Effector memory CD8-positive, alpha-beta T cell (primary cell): ENCODE measurements around the gene ATP2A1.
"Not testable (repeated sequence)": the region's sequence is repeated elsewhere in the genome, so short reads cannot be mapped to it uniquely, and the experiment has no call there.

ENCODE experiments used
- ATAC-seq: fragments of 150-1000 bp; cut with Tn5 transposase; replicated peaks from 2 replicates; pipeline ENCODE4 v1.10.0; 2021; ENCODE audit warnings: mild to moderate bottlenecking, moderate library complexity
- DNase-seq, 3 experiments: peaks; one replicate each; pipeline ENCODE4 v3.0.0; 2021
- H3K27ac Mint-ChIP-seq, 2 donors: one replicate each; pipeline ENCODE4 v1.8.0; 2022; ENCODE audit warnings: mild to moderate bottlenecking in 2 of 2, mixed read lengths in 2 of 2, moderate library complexity in 2 of 2
- H3K27me3 Mint-ChIP-seq, 2 donors: one replicate each; pipeline ENCODE4 v1.8.0; 2022; ENCODE audit warnings: mixed read lengths in 2 of 2
- H3K36me3 Mint-ChIP-seq: one replicate; pipeline ENCODE4 v1.8.0; 2022; ENCODE audit warnings: mild to moderate bottlenecking, moderate library complexity, mixed read lengths; ENCODE audit not compliant: insufficient read depth
- H3K4me1 Mint-ChIP-seq, 2 donors: one replicate each; pipeline ENCODE4 v1.8.0; 2022; ENCODE audit warnings: low read depth in 2 of 2, mixed read lengths in 2 of 2
- H3K4me3 Mint-ChIP-seq, 2 donors: one replicate each; pipeline ENCODE4 v1.8.0; 2022; ENCODE audit warnings: mild to moderate bottlenecking in 2 of 2, mixed read lengths in 2 of 2, moderate library complexity in 2 of 2
- H3K9me3 Mint-ChIP-seq, 2 donors: one replicate each; pipeline ENCODE4 v1.8.0; 2022; ENCODE audit warnings: mixed read lengths in 2 of 2

ATP2A1 gene

GRCh38 chr16:28913946-28914724 lies 35.8 kb downstream of the ATP2A1 start:
- Mint-ChIP-seq H3K27me3 (no peaks in the 10 kb centered on the region), H3K36me3 (peaks cover 82% of the 10 kb centered on the region), H3K9me3 (no peaks in the 10 kb centered on the region), H3K27ac (peak overlapping the region; percentile 53 to 56), H3K4me1 (no peaks in the 10 kb centered on the region), H3K4me3 (no peak overlapping the region)
- no peak for ATAC-seq
- DNase-seq: no peak

- Mint-ChIP-seq H3K4me1 (no peaks in the 10 kb centered on the region), H3K9me3 (no peaks in the 10 kb centered on the region), H3K36me3 (peaks cover 73% of the 10 kb centered on the region), H3K4me3 (no peak overlapping the region), H3K27ac (peak overlapping the region in 1 of 2 donors; percentile 53), H3K27me3 (no peaks in the 10 kb centered on the region)
- no peak for ATAC-seq
- DNase-seq: no peak
Observed at GRCh38 chr16:28915181-28915580, 36.9 kb downstream of the ATP2A1 start.

- ATAC-seq: no peak
- no peak overlapping the region for H3K27ac Mint-ChIP-seq
- no peaks in the 10 kb centered on the region for H3K27me3 Mint-ChIP-seq
- H3K4me3 Mint-ChIP-seq: no peak overlapping the region
- no peaks in the 10 kb centered on the region for H3K9me3 Mint-ChIP-seq
- DNase-seq: no peak
- peaks cover 71% of the 10 kb centered on the region for H3K36me3 Mint-ChIP-seq
- no peaks in the 10 kb centered on the region for H3K4me1 Mint-ChIP-seq
Observed at GRCh38 chr16:28917095-28917494, 38.8 kb downstream of the ATP2A1 start.

GRCh38 chr16:28918698-28919097 lies 40.4 kb downstream of the ATP2A1 start:
- Mint-ChIP-seq H3K4me1 (peaks cover 3 to 4% of the 10 kb centered on the region in 2 donors), H3K36me3 (peaks cover 62% of the 10 kb centered on the region), H3K9me3 (no peaks in the 10 kb centered on the region), H3K27me3 (no peaks in the 10 kb centered on the region), H3K27ac (no peak overlapping the region), H3K4me3 (no peak overlapping the region)
- no peak for DNase-seq
- ATAC-seq: no peak

GRCh38 chr16:28923231-28923587 lies 44.9 kb downstream of the ATP2A1 start:
- Mint-ChIP-seq H3K4me1 (peaks cover 14 to 21% of the 10 kb centered on the region in 2 donors), H3K36me3 (peaks cover 37% of the 10 kb centered on the region), H3K27ac (peak overlapping the region; percentile 61 to 95), H3K9me3 (no peaks in the 10 kb centered on the region), H3K27me3 (no peaks in the 10 kb centered on the region), H3K4me3 (peak overlapping the region; percentile 89 to 92)
- ATAC-seq (no peak), DNase-seq (no peak)

- Mint-ChIP-seq H3K36me3 (peaks cover 34% of the 10 kb centered on the region), H3K4me1 (peaks cover 14 to 21% of the 10 kb centered on the region in 2 donors), H3K9me3 (no peaks in the 10 kb centered on the region), H3K27me3 (no peaks in the 10 kb centered on the region), H3K27ac (peak overlapping the region; percentile 95 to 96), H3K4me3 (peak overlapping the region; percentile 89 to 92)
- DNase-seq (no peak), ATAC-seq (no peak)
Observed at GRCh38 chr16:28923652-28924398, 45.5 kb downstream of the ATP2A1 start.

GRCh38 chr16:28924399-28924761 lies 46.1 kb downstream of the ATP2A1 start:
- no peaks in the 10 kb centered on the region for H3K9me3 Mint-ChIP-seq
- peaks cover 34% of the 10 kb centered on the region for H3K36me3 Mint-ChIP-seq
- no peaks in the 10 kb centered on the region for H3K27me3 Mint-ChIP-seq
- ATAC-seq (no peak), DNase-seq (peak in 1 of 3 experiments; percentile 2)
- peaks cover 14 to 21% of the 10 kb centered on the region in 2 donors for H3K4me1 Mint-ChIP-seq
- peak overlapping the region; percentile 89 to 92 for H3K4me3 Mint-ChIP-seq
- H3K27ac Mint-ChIP-seq: peak overlapping the region; percentile 95 to 96

- DNase-seq (peak; percentile 97 to 99 (median 98)), ATAC-seq (peak; percentile 80)
- Mint-ChIP-seq H3K27me3 (no peaks in the 10 kb centered on the region), H3K27ac (peak within 1 kb of the TSS; percentile 95 to 96), H3K4me1 (peaks cover 14 to 21% of the 10 kb centered on the region in 2 donors), H3K36me3 (peaks cover 34% of the 10 kb centered on the region), H3K9me3 (no peaks in the 10 kb centered on the region), H3K4me3 (peak within 1 kb of the TSS; percentile 89 to 92)
Observed at GRCh38 chr16:28924762-28925385, 46.6 kb downstream of the ATP2A1 start, which contains the start of gene RABEP2. RABEP2 (minus strand) TSS chr16:28925238; CDS start chr16:28925163, 75 bp downstream.

GRCh38 chr16:28925386-28926228 lies 47.3 kb downstream of the ATP2A1 start:
- Mint-ChIP-seq H3K4me1 (peaks cover 16 to 23% of the 10 kb centered on the region in 2 donors), H3K4me3 (peak overlapping the region; percentile 89 to 92), H3K36me3 (peaks cover 31% of the 10 kb centered on the region), H3K27ac (peak overlapping the region; percentile 95 to 96), H3K27me3 (no peaks in the 10 kb centered on the region), H3K9me3 (no peaks in the 10 kb centered on the region)
- ATAC-seq: peak; percentile 73
- DNase-seq: peak; percentile 73 to 82 (median 76)

GRCh38 chr16:28926284-28926683 lies 48.0 kb downstream of the ATP2A1 start:
- not testable (repeated sequence) for DNase-seq, ATAC-seq, H3K27me3 Mint-ChIP-seq, H3K9me3 Mint-ChIP-seq
- peaks cover 28% of the 10 kb centered on the region for H3K36me3 Mint-ChIP-seq
- peak overlapping the region; percentile 95 to 96 for H3K27ac Mint-ChIP-seq
- peak overlapping the region; percentile 89 to 92 for H3K4me3 Mint-ChIP-seq
- peaks cover 22 to 28% of the 10 kb centered on the region in 2 donors for H3K4me1 Mint-ChIP-seq

GRCh38 chr16:28927815-28928214 lies 49.5 kb downstream of the ATP2A1 start:
- H3K36me3 Mint-ChIP-seq: peaks cover 20% of the 10 kb centered on the region
- H3K27ac Mint-ChIP-seq: peak overlapping the region in 1 of 2 donors; percentile 33
- ATAC-seq (no peak), DNase-seq (no peak)
- H3K27me3 Mint-ChIP-seq: no peaks in the 10 kb centered on the region
- peaks cover 22 to 28% of the 10 kb centered on the region in 2 donors for H3K4me1 Mint-ChIP-seq
- H3K4me3 Mint-ChIP-seq: no peak overlapping the region
- H3K9me3 Mint-ChIP-seq: no peaks in the 10 kb centered on the region

- Mint-ChIP-seq H3K27me3 (no peaks in the 10 kb centered on the region), H3K9me3 (no peaks in the 10 kb centered on the region), H3K27ac (peak overlapping the region; percentile 86 to 94), H3K4me1 (peaks cover 14 to 16% of the 10 kb centered on the region in 2 donors), H3K4me3 (no peak overlapping the region), H3K36me3 (peaks cover 9% of the 10 kb centered on the region)
- ATAC-seq (no peak), DNase-seq (no peak)
Observed at GRCh38 chr16:28930203-28930602, 51.9 kb downstream of the ATP2A1 start.

- DNase-seq: no peak
- peak; percentile 24 for ATAC-seq
- no peaks in the 10 kb centered on the region for H3K27me3 Mint-ChIP-seq
- peaks cover 5% of the 10 kb centered on the region for H3K36me3 Mint-ChIP-seq
- H3K4me3 Mint-ChIP-seq: peak overlapping the region in 1 of 2 donors; percentile 41
- peak overlapping the region; percentile 86 to 94 for H3K27ac Mint-ChIP-seq
- H3K9me3 Mint-ChIP-seq: no peaks in the 10 kb centered on the region
- peaks cover 12 to 14% of the 10 kb centered on the region in 2 donors for H3K4me1 Mint-ChIP-seq
Observed at GRCh38 chr16:28930652-28931051, 52.4 kb downstream of the ATP2A1 start.
